ENCODE data around the gene OR2B3.
"Not testable (repeated sequence)": the region's sequence is repeated elsewhere in the genome, so short reads cannot be mapped to it uniquely, and the experiment has no call there.

Gene OR2B3, protein sequence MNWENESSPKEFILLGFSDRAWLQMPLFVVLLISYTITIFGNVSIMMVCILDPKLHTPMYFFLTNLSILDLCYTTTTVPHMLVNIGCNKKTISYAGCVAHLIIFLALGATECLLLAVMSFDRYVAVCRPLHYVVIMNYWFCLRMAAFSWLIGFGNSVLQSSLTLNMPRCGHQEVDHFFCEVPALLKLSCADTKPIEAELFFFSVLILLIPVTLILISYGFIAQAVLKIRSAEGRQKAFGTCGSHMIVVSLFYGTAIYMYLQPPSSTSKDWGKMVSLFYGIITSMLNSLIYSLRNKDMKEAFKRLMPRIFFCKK

GRCh38 chr6:29087213-29087612 lies at the start of gene OR2B3:
OR2B3 (minus strand) TSS chr6:29087313; CDS start chr6:29087248, 65 bp downstream.
- DNase-seq = no peak

GRCh38 chr6:29131691-29132090 lies 44.6 kb upstream of the OR2B3 start:
- no peak for DNase-seq

DNA sequence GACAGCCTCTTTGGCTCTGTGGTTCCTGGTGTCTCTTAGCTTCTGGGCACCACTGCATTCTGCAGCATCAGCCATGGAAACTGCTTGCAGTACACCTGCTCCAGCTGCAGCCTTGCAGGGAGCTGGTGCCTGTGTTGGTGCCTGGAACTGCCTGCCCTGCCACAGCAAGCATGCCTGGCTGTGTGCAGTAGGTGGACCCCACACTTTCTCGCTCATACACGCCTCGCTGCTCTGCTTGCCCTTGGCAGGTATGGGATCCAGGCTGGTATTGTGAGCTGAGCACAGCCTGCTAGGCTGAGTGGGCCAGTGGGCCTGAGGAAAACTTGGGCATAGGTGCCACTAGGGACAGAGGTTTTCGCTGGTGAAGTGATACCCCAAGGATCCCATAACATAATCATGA lies 43.5 kb upstream of the OR2B3 start:
- no peak for DNase-seq

- no peak for DNase-seq
Observed at GRCh38 chr6:29129326-29130012, 42.4 kb upstream of the OR2B3 start.

GRCh38 chr6:29114964-29115363 lies 27.9 kb upstream of the OR2B3 start:
- DNase-seq = not testable (repeated sequence)

GRCh38 chr6:29112135-29112534 lies 25.0 kb upstream of the OR2B3 start:
- no peak for DNase-seq

GRCh38 chr6:29107758-29108157 lies 20.6 kb upstream of the OR2B3 start, which contains the start of gene OR2J3:
OR2J3 (plus strand) TSS chr6:29108058; CDS start chr6:29111891, 3,833 bp downstream.
- no peak for DNase-seq

DNA sequence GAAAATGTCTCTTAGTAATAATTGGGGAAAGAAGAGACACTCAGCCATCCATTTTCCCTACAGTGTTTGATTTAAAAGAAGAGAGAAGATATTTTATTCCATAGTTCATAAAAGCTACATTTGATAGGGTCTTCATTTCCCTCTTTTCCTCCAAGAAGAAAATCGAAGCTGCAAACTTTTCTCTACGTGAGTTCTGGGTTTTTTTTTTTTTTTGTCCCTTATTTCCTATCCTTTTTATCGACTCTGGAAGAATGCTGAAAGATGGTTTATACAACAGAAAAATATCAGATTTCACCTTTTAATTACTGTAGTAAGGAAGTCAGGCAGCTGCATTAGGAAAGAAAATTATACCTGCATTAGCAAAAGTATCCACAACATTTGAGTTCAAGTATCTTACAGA lies 12.1 kb upstream of the OR2B3 start, which contains the start of gene OR2J1:
Gene OR2J1 (plus strand): TSS at position 301 of the 400 bp plus-strand sequence. CDS start 1,453 bp downstream, outside the sequence.
- no peak for DNase-seq

DNA sequence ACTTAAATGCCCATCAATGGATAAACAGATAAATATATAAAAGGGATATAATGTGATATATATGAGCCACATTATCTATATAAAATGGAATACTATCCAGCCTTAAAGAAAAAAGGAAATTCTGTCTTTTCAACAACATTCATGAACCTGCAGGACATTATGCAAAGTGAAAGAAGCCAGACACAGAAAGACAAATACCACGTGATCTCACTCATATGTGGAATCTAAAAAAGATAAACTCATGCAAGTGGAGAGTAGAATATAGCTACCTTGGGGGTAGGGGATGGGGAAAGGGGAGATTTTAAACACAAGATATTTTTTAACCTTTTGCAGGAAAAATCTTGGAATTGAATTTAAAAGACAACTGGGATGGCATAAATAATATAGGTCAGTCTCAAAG lies 10.7 kb upstream of the OR2B3 start:
- DNase-seq = no peak

DNA sequence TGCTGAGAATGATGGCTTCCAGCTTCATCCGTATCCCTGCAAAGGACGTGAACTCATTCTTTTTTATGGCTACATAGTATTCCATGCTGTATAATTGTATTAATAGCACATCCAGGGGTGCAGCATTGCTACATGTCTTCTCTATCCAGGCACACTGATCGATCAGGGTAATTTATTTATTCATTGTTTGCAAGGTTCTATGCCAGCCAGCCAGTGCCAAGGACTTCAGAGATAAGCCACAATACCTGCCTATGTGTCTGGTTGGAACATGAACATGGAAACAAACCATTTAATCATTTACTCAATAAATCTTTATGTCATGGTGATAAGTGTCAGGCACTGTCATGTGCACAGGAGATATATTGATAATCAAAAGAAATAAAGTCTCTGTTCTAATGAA lies 5.8 kb upstream of the OR2B3 start:
- no peak for DNase-seq

- no peak for DNase-seq
Observed at GRCh38 chr6:29082457-29082856, 4.7 kb downstream of the OR2B3 start.

- no peak for DNase-seq
Observed at GRCh38 chr6:29081312-29081711, 5.8 kb downstream of the OR2B3 start.

- no peak for DNase-seq
Observed at GRCh38 chr6:29079203-29079602, 7.9 kb downstream of the OR2B3 start.

- DNase-seq = no peak
Observed at GRCh38 chr6:29071831-29072723, 15.0 kb downstream of the OR2B3 start.

- DNase-seq = no peak
Observed at GRCh38 chr6:29051680-29052079, 35.4 kb downstream of the OR2B3 start.

DNA sequence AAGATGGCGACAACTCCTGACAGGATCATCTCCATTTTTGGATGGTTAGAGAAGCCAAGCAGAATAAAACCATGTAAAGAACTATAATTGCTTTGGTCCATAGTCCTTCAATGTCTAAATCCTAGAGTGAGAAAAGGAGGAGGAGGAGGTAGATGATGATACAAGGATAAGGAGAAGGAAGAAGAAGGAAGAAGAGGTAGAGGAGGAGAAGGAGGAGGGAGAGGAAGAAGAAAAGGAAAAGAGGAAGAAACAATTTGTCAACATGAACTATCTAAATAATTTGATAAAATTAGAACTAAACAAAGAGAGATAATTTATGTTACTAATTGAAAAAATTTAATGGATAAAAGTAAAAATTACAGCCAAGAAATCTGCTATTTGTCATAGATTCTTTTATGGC lies 42.0 kb downstream of the OR2B3 start, which contains the start of gene OR2W1:
Gene OR2W1 (minus strand): TSS at position 101 of the 400 bp plus-strand sequence. CDS start 0 bp downstream, at position 101.
- DNase-seq = no peak

All from retina (tissue), 1 donor.